GM21447 (cell line): Measurements from ENCODE around the gene IL10.
"Not testable (repeated sequence)": the region's sequence is repeated elsewhere in the genome, so short reads cannot be mapped to it uniquely, and the experiment has no call there.

Source experiments
- ATAC-seq: cut with Tn5 transposase; IDR thresholded peaks from one replicate; pipeline ENCODE4 v1.9.1; 2021; ENCODE audit not compliant: unreplicated experiment

IL10 gene

GRCh38 chr1:206794294-206794908, 22.1 kb upstream of the IL10 start:
- ATAC-seq, result no peak

- no peak for ATAC-seq
These were observed 21.3 kb upstream of the IL10 start for GRCh38 chr1:206793620-206794019.

GRCh38 chr1:206792939-206793607, 20.8 kb upstream of the IL10 start:
- peak; percentile 43 for ATAC-seq

- peak; percentile 43 for ATAC-seq
These were observed 18.4 kb upstream of the IL10 start for GRCh38 chr1:206790502-206791250.

GRCh38 chr1:206788487-206789050, 16.3 kb upstream of the IL10 start:
- no peak for ATAC-seq

- ATAC-seq, result no peak
These were observed 15.6 kb upstream of the IL10 start for GRCh38 chr1:206787891-206788290.

- no peak for ATAC-seq
These were observed 14.1 kb upstream of the IL10 start for GRCh38 chr1:206786212-206786886.

- no peak for ATAC-seq
These were observed 13.0 kb upstream of the IL10 start for GRCh38 chr1:206785182-206785765.

GRCh38 chr1:206784471-206784903, 12.2 kb upstream of the IL10 start:
- ATAC-seq, result peak; percentile 71

GRCh38 chr1:206783506-206783905, 11.2 kb upstream of the IL10 start:
- ATAC-seq, result no peak

- peak; percentile 64 for ATAC-seq
These were observed 10.2 kb upstream of the IL10 start for GRCh38 chr1:206782448-206782847.

- no peak for ATAC-seq
These were observed 7.3 kb upstream of the IL10 start for GRCh38 chr1:206779638-206780037.

- not testable (repeated sequence) for ATAC-seq
These were observed 6.6 kb upstream of the IL10 start for GRCh38 chr1:206778911-206779310.

GRCh38 chr1:206778031-206778430, 5.7 kb upstream of the IL10 start:
- no peak for ATAC-seq

GRCh38 chr1:206776229-206776628, 3.9 kb upstream of the IL10 start:
- ATAC-seq, result no peak

GRCh38 chr1:206774093-206774492, 1.8 kb upstream of the IL10 start:
- ATAC-seq, result no peak

- no peak for ATAC-seq
These were observed 979 bp downstream of the IL10 start for GRCh38 chr1:206771338-206771692.

GRCh38 chr1:206770531-206771337, 1.6 kb downstream of the IL10 start, which contains the start of gene IL19:
IL19 (plus strand) TSS chr1:206770773; CDS start chr1:206836663, 65,890 bp downstream.
- ATAC-seq, result no peak

GRCh38 chr1:206769304-206769731, 3.0 kb downstream of the IL10 start:
- peak; percentile 53 for ATAC-seq
